Subcutaneous abdominal adipose tissue (tissue), 5 donors: ENCODE data around the gene PLA2G3.

Experiments used
- H3K27ac ChIP-seq: one replicate; pipeline ENCODE4 v1.7.0; 2013; ENCODE audit warnings: low read depth, mild to moderate bottlenecking, inconsistent platforms, low read length, moderate library complexity
- H3K27me3 ChIP-seq, 5 donors: one replicate each; pipeline ENCODE4 v1.7.0; 2013; ENCODE audit warnings: low read length in 5 of 5, inconsistent platforms in 1 of 5; ENCODE audit not compliant: control insufficient read depth in 5 of 5, insufficient read depth in 4 of 5
- H3K36me3 ChIP-seq, 5 donors: one replicate each; pipeline ENCODE4 v1.7.0; 2013; ENCODE audit warnings: low read length in 5 of 5; ENCODE audit not compliant: control insufficient read depth in 5 of 5, insufficient read depth in 5 of 5
- H3K4me1 ChIP-seq, 5 donors: one replicate each; pipeline ENCODE4 v1.7.0; 2013; ENCODE audit warnings: low read length in 5 of 5, mild to moderate bottlenecking in 3 of 5, moderate library complexity in 1 of 5; ENCODE audit not compliant: control insufficient read depth in 5 of 5, insufficient read depth in 5 of 5
- H3K4me3 ChIP-seq, 5 donors: one replicate each; pipeline ENCODE4 v1.7.0; 2013; ENCODE audit warnings: low read length in 5 of 5, low read depth in 1 of 5
- H3K9ac ChIP-seq, 5 donors: one replicate each; pipeline ENCODE4 v1.7.0; 2013; ENCODE audit warnings: low read length in 5 of 5, mild to moderate bottlenecking in 4 of 5, moderate library complexity in 3 of 5
- H3K9me3 ChIP-seq, 5 donors: one replicate each; pipeline ENCODE4 v1.7.0; 2013; ENCODE audit warnings: low read length in 5 of 5; ENCODE audit not compliant: control insufficient read depth in 5 of 5
- donor health status: healthy.
- donor health status: healthy.
- donor health status: healthy.
- donor health status: healthy.
- donor health status: healthy.

The PLA2G3 gene

GRCh38 chr22:31139866-31140716, at the start of gene PLA2G3:
TSS of gene PLA2G3 (minus strand) at chr22:31140508. CDS start at chr22:31140354, 154 bp downstream.
- H3K27ac ChIP-seq, result no peak within 1 kb of the TSS
- H3K4me1 ChIP-seq, result peaks cover 0 to 8% (median 0%) of the 10 kb centered on the region in 5 donors
- no peaks in the 10 kb centered on the region for H3K36me3 ChIP-seq
- no peak within 1 kb of the TSS for H3K4me3 ChIP-seq
- no peaks in the 10 kb centered on the region for H3K9me3 ChIP-seq
- peaks cover 11 to 29% (median 24%) of the 10 kb centered on the region in 5 donors for H3K27me3 ChIP-seq
- H3K9ac ChIP-seq, result no peak within 1 kb of the TSS

- no peak overlapping the region for H3K27ac ChIP-seq
- peaks cover 14 to 38% (median 32%) of the 10 kb centered on the region in 5 donors for H3K36me3 ChIP-seq
- H3K4me3 ChIP-seq, result no peak overlapping the region
- H3K4me1 ChIP-seq, result peaks cover 0 to 3% (median 0%) of the 10 kb centered on the region in 5 donors
- no peaks in the 10 kb centered on the region for H3K9me3 ChIP-seq
- H3K9ac ChIP-seq, result no peak overlapping the region
- H3K27me3 ChIP-seq, result no peaks in the 10 kb centered on the region
These were observed 47.3 kb upstream of the PLA2G3 start for GRCh38 chr22:31187627-31188026.

- Histone ChIP-seq H3K36me3 (peaks cover 8 to 30% (median 23%) of the 10 kb centered on the region in 5 donors), H3K9me3 (no peaks in the 10 kb centered on the region), H3K27ac (no peak overlapping the region), H3K4me1 (no peaks in the 10 kb centered on the region), H3K27me3 (no peaks in the 10 kb centered on the region), H3K4me3 (no peak overlapping the region), H3K9ac (no peak overlapping the region)
These were observed 44.7 kb upstream of the PLA2G3 start for GRCh38 chr22:31185056-31185455.

- no peak overlapping the region for H3K9ac ChIP-seq
- H3K4me1 ChIP-seq, result peaks cover 0 to 9% (median 7%) of the 10 kb centered on the region in 5 donors
- H3K9me3 ChIP-seq, result no peaks in the 10 kb centered on the region
- no peak overlapping the region for H3K27ac ChIP-seq
- H3K27me3 ChIP-seq, result no peaks in the 10 kb centered on the region
- H3K36me3 ChIP-seq, result peaks cover 5 to 31% (median 20%) of the 10 kb centered on the region in 5 donors
- no peak overlapping the region for H3K4me3 ChIP-seq
These were observed 43.7 kb upstream of the PLA2G3 start for GRCh38 chr22:31184015-31184414.

GRCh38 chr22:31179345-31179744, 39.0 kb upstream of the PLA2G3 start:
- H3K9ac ChIP-seq, result no peak overlapping the region
- H3K27ac ChIP-seq, result no peak overlapping the region
- no peak overlapping the region for H3K4me3 ChIP-seq
- H3K36me3 ChIP-seq, result peaks cover 0 to 18% (median 4%) of the 10 kb centered on the region in 5 donors
- H3K9me3 ChIP-seq, result no peaks in the 10 kb centered on the region
- no peaks in the 10 kb centered on the region for H3K27me3 ChIP-seq
- peaks cover 2 to 26% (median 15%) of the 10 kb centered on the region in 5 donors for H3K4me1 ChIP-seq

- H3K9me3 ChIP-seq, result no peaks in the 10 kb centered on the region
- peaks cover 2 to 26% (median 15%) of the 10 kb centered on the region in 5 donors for H3K4me1 ChIP-seq
- H3K27me3 ChIP-seq, result no peaks in the 10 kb centered on the region
- H3K36me3 ChIP-seq, result peaks cover 0 to 18% (median 4%) of the 10 kb centered on the region in 5 donors
- no peak overlapping the region for H3K9ac ChIP-seq
- no peak overlapping the region for H3K4me3 ChIP-seq
- H3K27ac ChIP-seq, result no peak overlapping the region
These were observed 38.6 kb upstream of the PLA2G3 start for GRCh38 chr22:31178859-31179258.

GRCh38 chr22:31177420-31178162, 37.3 kb upstream of the PLA2G3 start:
- H3K9ac ChIP-seq, result no peak overlapping the region
- H3K27ac ChIP-seq, result peak overlapping the region; percentile 51
- peaks cover 0 to 15% (median 4%) of the 10 kb centered on the region in 5 donors for H3K36me3 ChIP-seq
- H3K4me1 ChIP-seq, result peaks cover 3 to 38% (median 25%) of the 10 kb centered on the region in 5 donors
- H3K9me3 ChIP-seq, result no peaks in the 10 kb centered on the region
- H3K27me3 ChIP-seq, result no peaks in the 10 kb centered on the region
- H3K4me3 ChIP-seq, result no peak overlapping the region

GRCh38 chr22:31176923-31177322, 36.6 kb upstream of the PLA2G3 start:
- H3K27me3 ChIP-seq, result no peaks in the 10 kb centered on the region
- no peaks in the 10 kb centered on the region for H3K9me3 ChIP-seq
- peak overlapping the region; percentile 51 for H3K27ac ChIP-seq
- H3K4me3 ChIP-seq, result no peak overlapping the region
- H3K36me3 ChIP-seq, result peaks cover 0 to 12% (median 4%) of the 10 kb centered on the region in 5 donors
- H3K9ac ChIP-seq, result no peak overlapping the region
- peaks cover 3 to 40% (median 28%) of the 10 kb centered on the region in 5 donors for H3K4me1 ChIP-seq

GRCh38 chr22:31173386-31174145, 33.3 kb upstream of the PLA2G3 start:
- H3K4me1 ChIP-seq, result peaks cover 3 to 43% (median 26%) of the 10 kb centered on the region in 5 donors
- H3K4me3 ChIP-seq, result no peak overlapping the region
- peak overlapping the region; percentile 25 for H3K27ac ChIP-seq

More at GRCh38 chr22:31173386-31174145, 33.3 kb upstream of the PLA2G3 start:
- Histone ChIP-seq H3K9me3 (no peaks in the 10 kb centered on the region), H3K27me3 (no peaks in the 10 kb centered on the region), H3K9ac (peak overlapping the region in 2 of 5 donors; percentile 13 to 14), H3K36me3 (peaks cover 0 to 7% (median 4%) of the 10 kb centered on the region in 5 donors)
